ENCODE data around the gene HMCES. TPM values are rescaled to one million over a fixed set of nuclear protein-coding genes. Genes with fewer than 3 reads are reported as not detected.

The HMCES gene
- polyA plus RNA-seq, 1 of the 3 experiments (the other 2 are of a cell fraction) = 32.4 TPM

- WGBS (ENCODE audit: low lambda C conversion rate) = 0% methylated on average over 12 of the region's 65 CpGs
- POLR2A ChIA-PET = interaction anchor here (0.7 to 4.9 kb wide), 18 partner anchors 10 to 153 kb away, joined by 3 to 25 read pairs (median 4); partner anchors contain the start of genes COPG1, EFCAB12, HMCES and IFT122
- CTCF ChIA-PET = interaction anchor here (0.6 to 2.8 kb wide), 29 partner anchors 10 to 264 kb away, joined by 3 to 13 read pairs (median 4); partner anchors contain the start of genes HMCES, IFT122 and MBD4
- TF ChIP-seq MAX (IDR thresholded peaks at IDR 0.05; ENCODE audit: low read depth) = peak; percentile 46
- peak; percentile 16; the same call in 1 of the 2 replicates for TF ChIP-seq PBX3 (IDR thresholded peaks at IDR 0.05)
- TF ChIP-seq, protein P1, sequence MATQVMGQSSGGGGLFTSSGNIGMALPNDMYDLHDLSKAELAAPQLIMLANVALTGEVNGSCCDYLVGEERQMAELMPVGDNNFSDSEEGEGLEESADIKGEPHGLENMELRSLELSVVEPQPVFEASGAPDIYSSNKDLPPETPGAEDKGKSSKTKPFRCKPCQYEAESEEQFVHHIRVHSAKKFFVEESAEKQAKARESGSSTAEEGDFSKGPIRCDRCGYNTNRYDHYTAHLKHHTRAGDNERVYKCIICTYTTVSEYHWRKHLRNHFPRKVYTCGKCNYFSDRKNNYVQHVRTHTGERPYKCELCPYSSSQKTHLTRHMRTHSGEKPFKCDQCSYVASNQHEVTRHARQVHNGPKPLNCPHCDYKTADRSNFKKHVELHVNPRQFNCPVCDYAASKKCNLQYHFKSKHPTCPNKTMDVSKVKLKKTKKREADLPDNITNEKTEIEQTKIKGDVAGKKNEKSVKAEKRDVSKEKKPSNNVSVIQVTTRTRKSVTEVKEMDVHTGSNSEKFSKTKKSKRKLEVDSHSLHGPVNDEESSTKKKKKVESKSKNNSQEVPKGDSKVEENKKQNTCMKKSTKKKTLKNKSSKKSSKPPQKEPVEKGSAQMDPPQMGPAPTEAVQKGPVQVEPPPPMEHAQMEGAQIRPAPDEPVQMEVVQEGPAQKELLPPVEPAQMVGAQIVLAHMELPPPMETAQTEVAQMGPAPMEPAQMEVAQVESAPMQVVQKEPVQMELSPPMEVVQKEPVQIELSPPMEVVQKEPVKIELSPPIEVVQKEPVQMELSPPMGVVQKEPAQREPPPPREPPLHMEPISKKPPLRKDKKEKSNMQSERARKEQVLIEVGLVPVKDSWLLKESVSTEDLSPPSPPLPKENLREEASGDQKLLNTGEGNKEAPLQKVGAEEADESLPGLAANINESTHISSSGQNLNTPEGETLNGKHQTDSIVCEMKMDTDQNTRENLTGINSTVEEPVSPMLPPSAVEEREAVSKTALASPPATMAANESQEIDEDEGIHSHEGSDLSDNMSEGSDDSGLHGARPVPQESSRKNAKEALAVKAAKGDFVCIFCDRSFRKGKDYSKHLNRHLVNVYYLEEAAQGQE (IDR thresholded peaks at IDR 0.05; ENCODE audit: low read depth, low read length) = peak; percentile 55; the same call in 1 of the 2 replicates
- TF ChIP-seq NRF1 (IDR thresholded peaks at IDR 0.05; ENCODE audit: low read depth, low read length) = peak; percentile 57
- TF ChIP-seq ELF1 (IDR thresholded peaks at IDR 0.05) = no peak
- TF ChIP-seq NFIC (IDR thresholded peaks at IDR 0.05; ENCODE audit: borderline replicate concordance) = peak; percentile 31; the same call in 1 of the 2 replicates
- TF ChIP-seq TCF12 (IDR thresholded peaks at IDR 0.05) = no peak
- TF ChIP-seq SIN3A (IDR thresholded peaks at IDR 0.05; ENCODE audit: borderline replicate concordance, low read depth, low read length) = peak; percentile 94; the same call in 1 of the 2 replicates
- 0 out of 2 replicates have a peak, but pooled peaks have one; percentile 30 for TF ChIP-seq USF2 (IDR thresholded peaks at IDR 0.05; ENCODE audit: borderline replicate concordance, low read depth, low read length)
- peak; percentile 65 for TF ChIP-seq CTCF (IDR thresholded peaks at IDR 0.05)
- no peak for TF ChIP-seq EZH2phosphoT487 (IDR thresholded peaks at IDR 0.05; ENCODE audit: borderline replicate concordance, low read depth)
- peak; percentile 99 for TF ChIP-seq POLR2AphosphoS5 (IDR thresholded peaks at IDR 0.05; ENCODE audit: low read depth, low read length)
- TF ChIP-seq TAF1 (IDR thresholded peaks at IDR 0.05; ENCODE audit: borderline replicate concordance, low read depth, low read length) = peak; percentile 95
- peak; percentile 69 for TF ChIP-seq MXI1 (IDR thresholded peaks at IDR 0.05; ENCODE audit: low read depth, low read length)
- TF ChIP-seq, protein P2, sequence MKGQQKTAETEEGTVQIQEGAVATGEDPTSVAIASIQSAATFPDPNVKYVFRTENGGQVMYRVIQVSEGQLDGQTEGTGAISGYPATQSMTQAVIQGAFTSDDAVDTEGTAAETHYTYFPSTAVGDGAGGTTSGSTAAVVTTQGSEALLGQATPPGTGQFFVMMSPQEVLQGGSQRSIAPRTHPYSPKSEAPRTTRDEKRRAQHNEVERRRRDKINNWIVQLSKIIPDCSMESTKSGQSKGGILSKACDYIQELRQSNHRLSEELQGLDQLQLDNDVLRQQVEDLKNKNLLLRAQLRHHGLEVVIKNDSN (IDR thresholded peaks at IDR 0.05; ENCODE audit: borderline replicate concordance, low read depth) = peak; percentile 67; the same call in 1 of the 2 replicates
- peak; percentile 61; the same call in 1 of the 2 replicates for TF ChIP-seq ZBTB33 (IDR thresholded peaks at IDR 0.05; ENCODE audit: borderline replicate concordance, low read depth)
- 0 out of 2 replicates have a peak, but pooled peaks have one; percentile 48 for TF ChIP-seq YY1 (IDR thresholded peaks at IDR 0.05; ENCODE audit: low read depth)
- TF ChIP-seq RCOR1 (IDR thresholded peaks at IDR 0.05; ENCODE audit: low read length) = no peak
- TF ChIP-seq RAD21 (IDR thresholded peaks at IDR 0.05; ENCODE audit: low read length) = peak; percentile 40
- TF ChIP-seq CHD2 (IDR thresholded peaks at IDR 0.05; ENCODE audit: low read length, partially characterized antibody) = peak; percentile 96
Measured at GRCh38 chr3:129316248-129317013, 37.8 kb downstream of the HMCES start.

More at GRCh38 chr3:129316248-129317013, 37.8 kb downstream of the HMCES start:
- Histone ChIP-seq H3K9me3 (no peaks in the 10 kb centered on the region), H3K4me2 (peak overlapping the region; percentile 98), H3K79me2 (ENCODE audit: insufficient read depth) (peaks cover 30% of the 10 kb centered on the region), H3F3A (replicated peaks; ENCODE audit: insufficient read depth) (no peaks in the 10 kb centered on the region), H3K27ac (ENCODE audit: low read depth in 2 of 2, low read length in 1 of 2) (peak overlapping the region; percentile 70 to 86), H3K27me3 (ENCODE audit: insufficient read depth) (no peaks in the 10 kb centered on the region), H3K4me3 (ENCODE audit: low read depth in 2 of 2, low read length in 1 of 2) (peak overlapping the region; percentile 89 to 93), H2AFZ (ENCODE audit: low read depth) (peak overlapping the region; percentile 91; the same call in 1 of the 2 replicates), H3K36me3 (replicated peaks in 1 of 2; ENCODE audit: control insufficient read depth in 1 of 2, insufficient read depth in 2 of 2, low read length in 1 of 2) (no peaks in the 10 kb centered on the region), H3K9ac (peak overlapping the region; percentile 94), H4K20me1 (ENCODE audit: insufficient read depth) (no peaks in the 10 kb centered on the region), H3K9me2 (no peaks in the 10 kb centered on the region), H3K4me1 (ENCODE audit: control insufficient read depth in 1 of 2, insufficient read depth in 2 of 2, low read depth in 1 of 2, low read length in 1 of 2) (peaks cover 0 to 21% of the 10 kb centered on the region in 2 experiments; a peak in 2 of 4 replicates)
- DNase-seq = peak; percentile 94
